Measurements from ENCODE around the gene OPA3. TPM values are rescaled to one million over a fixed set of nuclear protein-coding genes. Genes with fewer than 3 reads are reported as not detected.

Gene OPA3
- total RNA-seq, 1 experiment from 2014 or later: 11.1 TPM

DNA sequence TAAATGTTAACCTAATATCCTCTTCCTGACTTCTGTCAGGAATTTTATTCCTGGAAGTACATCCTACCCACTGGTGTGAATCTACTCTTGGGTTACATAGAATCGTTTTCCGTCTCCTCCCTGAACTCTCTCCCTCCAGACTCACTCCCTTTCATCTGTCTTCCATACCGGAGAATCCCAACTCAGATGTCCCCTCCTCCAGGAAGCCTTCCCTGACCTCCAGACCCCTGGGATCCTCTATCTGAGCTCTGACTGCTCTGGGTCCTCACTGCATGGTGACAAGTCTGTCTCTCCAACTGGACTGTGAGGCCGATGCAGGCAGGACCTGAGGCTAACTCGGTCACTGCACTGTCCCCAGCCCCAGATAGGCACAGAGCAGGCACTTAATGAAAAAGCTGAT lies 24.6 kb downstream of the OPA3 start:
- ATAC-seq: no peak
- no peak for TF ChIP-seq ELF1 (IDR thresholded peaks at IDR 0.05; ENCODE audit: borderline replicate concordance, low read depth)
- no peak for TF ChIP-seq CBX3 (IDR thresholded peaks at IDR 0.05; ENCODE audit: low read depth)
- TF ChIP-seq FOSL1 (IDR thresholded peaks at IDR 0.05; ENCODE audit: low read depth): no peak
- no peak for TF ChIP-seq SIN3A (IDR thresholded peaks at IDR 0.05; ENCODE audit: low read depth)
- no peak for TF ChIP-seq CEBPB (IDR thresholded peaks at IDR 0.05; ENCODE audit: low read depth)
- TF ChIP-seq RAD21 (IDR thresholded peaks at IDR 0.05; ENCODE audit: low read depth): no peak
- TF ChIP-seq EZH2phosphoT487 (IDR thresholded peaks at IDR 0.05; ENCODE audit: borderline replicate concordance): no peak
- TF ChIP-seq POLR2AphosphoS5 (IDR thresholded peaks at IDR 0.05; ENCODE audit: low read depth, low read length): no peak
- no peak for TF ChIP-seq REST (IDR thresholded peaks at IDR 0.05; ENCODE audit: low read depth)
- TF ChIP-seq ZNF274 (IDR thresholded peaks at IDR 0.05; ENCODE audit: low read depth, low read length): no peak
- TF ChIP-seq, protein P1, sequence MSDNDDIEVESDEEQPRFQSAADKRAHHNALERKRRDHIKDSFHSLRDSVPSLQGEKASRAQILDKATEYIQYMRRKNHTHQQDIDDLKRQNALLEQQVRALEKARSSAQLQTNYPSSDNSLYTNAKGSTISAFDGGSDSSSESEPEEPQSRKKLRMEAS (IDR thresholded peaks at IDR 0.05): no peak
- TF ChIP-seq SP1 (IDR thresholded peaks at IDR 0.05; ENCODE audit: low read depth): no peak
- TF ChIP-seq EZH2 (IDR thresholded peaks at IDR 0.05): no peak
- TF ChIP-seq CTCF (IDR thresholded peaks at IDR 0.05 in 2 of 3, conservative IDR thresholded peaks at IDR 0.05 in 1 of 3; ENCODE audit: borderline replicate concordance in 1 of 3, insufficient read depth in 1 of 3, low read depth in 2 of 3, low read length in 2 of 3): no peak
- no peak for TF ChIP-seq POLR2A (IDR thresholded peaks at IDR 0.05; ENCODE audit: borderline replicate concordance, extremely low read depth, insufficient read depth, insufficient read length)
- TF ChIP-seq ATF3 (IDR thresholded peaks at IDR 0.05): no peak
- TF ChIP-seq, protein P2, sequence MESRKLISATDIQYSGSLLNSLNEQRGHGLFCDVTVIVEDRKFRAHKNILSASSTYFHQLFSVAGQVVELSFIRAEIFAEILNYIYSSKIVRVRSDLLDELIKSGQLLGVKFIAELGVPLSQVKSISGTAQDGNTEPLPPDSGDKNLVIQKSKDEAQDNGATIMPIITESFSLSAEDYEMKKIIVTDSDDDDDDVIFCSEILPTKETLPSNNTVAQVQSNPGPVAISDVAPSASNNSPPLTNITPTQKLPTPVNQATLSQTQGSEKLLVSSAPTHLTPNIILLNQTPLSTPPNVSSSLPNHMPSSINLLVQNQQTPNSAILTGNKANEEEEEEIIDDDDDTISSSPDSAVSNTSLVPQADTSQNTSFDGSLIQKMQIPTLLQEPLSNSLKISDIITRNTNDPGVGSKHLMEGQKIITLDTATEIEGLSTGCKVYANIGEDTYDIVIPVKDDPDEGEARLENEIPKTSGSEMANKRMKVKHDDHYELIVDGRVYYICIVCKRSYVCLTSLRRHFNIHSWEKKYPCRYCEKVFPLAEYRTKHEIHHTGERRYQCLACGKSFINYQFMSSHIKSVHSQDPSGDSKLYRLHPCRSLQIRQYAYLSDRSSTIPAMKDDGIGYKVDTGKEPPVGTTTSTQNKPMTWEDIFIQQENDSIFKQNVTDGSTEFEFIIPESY (IDR thresholded peaks at IDR 0.05; ENCODE audit: extremely low read depth, insufficient replicate concordance, low read length): no peak
- no peak for TF ChIP-seq EGR1 (IDR thresholded peaks at IDR 0.05; ENCODE audit: low read depth)
- no peak for TF ChIP-seq JUND (IDR thresholded peaks at IDR 0.05)

More for the DNA sequence above, 24.6 kb downstream of the OPA3 start:
- ChIA-PET CTCF (no interaction called here), RAD21 (ENCODE audit: low non-redundant PET in 1 of 2, low total read pairs in 2 of 2, uncharacterized antibody in 2 of 2, unreplicated experiment in 2 of 2) (no interaction called here), POLR2A (no interaction called here)
- no peak overlapping the region for H3K9ac ChIP-seq (ENCODE audit: low read length)
- H3K9me3 ChIP-seq (ENCODE audit: control insufficient read depth in 1 of 2, insufficient read depth in 1 of 2, low read depth in 1 of 2, low read length in 2 of 2): no peaks in the 10 kb centered on the region
- no TSS peak for BruUV-seq (replicated peaks)
- H3K9me2 ChIP-seq (ENCODE audit: insufficient read depth): no peaks in the 10 kb centered on the region
- H3K79me2 ChIP-seq (ENCODE audit: insufficient read depth, low read length): peaks cover 11% of the 10 kb centered on the region
- H3K27me3 ChIP-seq (ENCODE audit: insufficient read depth, low read length): no peaks in the 10 kb centered on the region
- no peak for DNase-seq (ENCODE audit: low read depth, low spot score)
- H4K20me1 ChIP-seq (ENCODE audit: insufficient read depth): no peaks in the 10 kb centered on the region
- H3K36me3 ChIP-seq (ENCODE audit: control insufficient read depth in 1 of 2, insufficient read depth in 2 of 2, low read length in 2 of 2): no peaks in the 10 kb centered on the region
- no peak overlapping the region for H2AFZ ChIP-seq (ENCODE audit: low read depth, low read length, poor library complexity, severe bottlenecking)
- intact Hi-C loops (cut with micrococcal nuclease): no loop called here
- peaks cover 6 to 12% of the 10 kb centered on the region in 2 experiments for H3K4me1 ChIP-seq (ENCODE audit: control insufficient read depth in 1 of 2, insufficient read depth in 2 of 2, low read length in 2 of 2)
- no peak overlapping the region for H3K4me3 ChIP-seq (replicated peaks in 1 of 2; ENCODE audit: low read depth in 1 of 2, low read length in 2 of 2)
- H3K27ac ChIP-seq (ENCODE audit: low read depth, low read length): no peak overlapping the region; the same call in 1 of the 2 replicates
- no peak overlapping the region for H3K4me2 ChIP-seq (ENCODE audit: low read length)
